Left kidney (tissue), 2 donors: ENCODE measurements around the gene GPR32. TPM values are rescaled to one million over a fixed set of nuclear protein-coding genes. Genes with fewer than 3 reads are reported as not detected.
"Not testable (repeated sequence)": the region's sequence is repeated elsewhere in the genome, so short reads cannot be mapped to it uniquely, and the experiment has no call there.

Experiments
- DNase-seq: peaks from one replicate; pipeline ENCODE4 v3.0.0-alpha.2; 2013
- polyA plus RNA-seq: library from polyadenylated mRNA; unstranded; fragments of 120-200 nt; gene quantifications from one replicate; pipeline ENCODE4 v1.2.1, GENCODE V29; 2013; ENCODE audit not compliant: insufficient read length

Gene GPR32
- polyA plus RNA-seq, 1 donor, result not detected

DNA sequence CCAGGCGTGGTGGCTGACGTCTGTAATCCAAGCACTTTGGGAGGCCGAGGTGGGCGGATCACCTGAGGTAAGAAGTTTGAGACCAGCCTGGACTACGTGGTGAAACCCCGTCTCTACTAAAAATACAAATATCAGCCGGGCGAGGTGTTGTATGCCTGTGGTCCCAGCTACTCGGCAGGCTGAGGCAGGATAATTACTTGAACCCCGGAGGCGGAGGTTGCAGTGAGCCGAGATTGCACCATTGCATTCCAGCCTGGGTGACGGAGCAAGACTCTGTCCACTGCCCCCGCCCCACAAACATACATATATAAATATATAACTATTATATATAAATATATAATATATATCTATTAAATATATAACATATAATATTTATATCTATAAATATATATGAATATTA, 23.1 kb upstream of the GPR32 start:
- DNase-seq, result not testable (repeated sequence)

DNA sequence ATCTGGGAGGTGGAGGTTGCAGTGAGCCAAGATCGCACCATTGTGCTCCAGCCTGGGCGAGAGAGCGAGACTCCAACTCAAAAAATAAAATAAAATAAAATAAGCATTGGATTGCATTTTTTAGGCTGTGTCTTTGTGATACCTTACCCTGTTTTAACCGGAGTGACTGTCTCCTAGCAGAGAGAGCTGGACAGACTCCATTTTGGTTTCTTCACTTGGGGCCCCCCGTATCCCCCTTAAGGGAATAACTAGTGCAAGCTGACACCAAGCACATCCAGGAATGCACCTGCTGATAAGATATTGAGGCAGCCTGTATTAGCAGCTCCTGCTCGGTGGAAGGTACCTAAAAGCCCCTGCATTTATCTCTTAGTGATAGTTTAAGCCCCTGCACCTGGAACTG, 20.8 kb upstream of the GPR32 start:
- DNase-seq, result no peak

DNA sequence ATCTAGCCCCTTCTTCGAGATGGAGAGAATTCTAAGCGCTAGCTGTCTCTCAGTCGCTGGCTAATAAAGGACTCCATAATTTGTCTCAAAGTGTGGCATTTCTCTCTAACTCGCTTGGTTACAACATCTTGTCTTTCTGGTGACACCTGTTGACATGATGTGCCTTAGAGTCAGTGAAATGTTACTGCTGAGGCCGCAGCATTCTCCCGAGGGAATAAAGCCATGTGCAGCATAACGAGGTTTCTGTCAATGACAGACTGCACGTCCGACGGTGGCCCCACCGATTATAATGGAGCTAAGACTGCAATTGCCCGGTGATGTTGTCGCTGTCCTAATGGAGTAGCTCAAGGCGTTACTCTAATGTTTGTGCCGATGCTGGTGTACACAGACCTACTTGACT, 20.3 kb upstream of the GPR32 start:
- no peak for DNase-seq

DNA sequence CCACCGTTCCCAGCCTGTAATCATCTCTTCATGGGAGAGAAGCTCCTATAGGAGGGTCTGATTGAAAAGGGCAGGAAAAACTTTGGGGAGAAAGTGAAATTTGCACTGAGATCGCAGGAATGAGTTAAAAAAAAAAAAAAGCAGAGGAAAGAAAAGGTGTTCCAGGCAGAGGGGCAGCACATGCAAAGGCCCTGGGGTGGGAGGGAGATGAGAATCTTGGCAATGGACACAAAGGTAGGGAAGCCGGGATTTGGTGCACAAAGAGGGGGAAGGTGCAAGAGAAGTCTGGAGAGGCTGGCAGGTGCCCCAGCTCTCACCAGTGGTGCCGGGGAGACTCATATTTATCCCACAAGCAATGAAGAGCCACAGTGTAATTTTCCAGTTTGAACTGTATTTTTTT, 16.4 kb upstream of the GPR32 start:
- DNase-seq, result no peak

DNA sequence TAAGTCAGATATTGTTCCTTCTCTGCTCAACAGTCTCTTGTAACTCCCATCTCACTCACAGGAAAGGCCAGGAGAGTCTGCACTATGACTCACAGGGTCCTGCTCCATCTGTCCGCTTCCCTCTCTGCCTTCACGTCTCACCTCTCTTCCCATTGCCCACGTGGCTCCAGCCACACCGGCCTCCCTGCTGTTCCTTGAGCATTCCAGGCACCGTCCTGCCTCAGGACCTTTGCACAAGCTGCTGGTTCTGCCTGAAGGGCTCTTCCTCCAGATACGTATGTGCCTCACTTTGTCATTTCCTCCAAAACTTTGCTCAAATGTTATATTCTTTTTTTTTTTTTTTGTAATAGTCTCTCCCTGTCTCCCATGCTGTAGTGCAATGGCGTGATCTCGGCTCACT, 14.0 kb upstream of the GPR32 start:
- not testable (repeated sequence) for DNase-seq

DNA sequence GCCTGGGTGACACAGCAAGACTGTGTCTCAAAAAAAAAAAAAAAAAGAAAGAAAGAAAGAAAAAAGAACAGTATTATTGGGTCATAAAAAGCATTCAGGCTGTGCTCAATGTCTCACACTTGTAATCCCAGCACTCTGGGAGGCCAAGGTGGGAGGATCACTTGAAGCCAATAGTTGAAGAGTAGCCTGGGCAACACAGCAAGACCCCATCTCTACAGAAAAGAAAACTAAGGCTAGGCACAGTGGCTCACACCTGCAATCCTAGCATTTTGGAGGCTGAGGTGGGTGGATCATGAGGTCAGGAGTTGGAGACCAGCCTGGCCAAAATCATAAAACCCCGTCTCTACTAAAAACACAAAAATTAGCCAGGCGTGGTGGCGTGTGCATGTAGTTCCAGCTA, 12.6 kb upstream of the GPR32 start:
- not testable (repeated sequence) for DNase-seq

DNA sequence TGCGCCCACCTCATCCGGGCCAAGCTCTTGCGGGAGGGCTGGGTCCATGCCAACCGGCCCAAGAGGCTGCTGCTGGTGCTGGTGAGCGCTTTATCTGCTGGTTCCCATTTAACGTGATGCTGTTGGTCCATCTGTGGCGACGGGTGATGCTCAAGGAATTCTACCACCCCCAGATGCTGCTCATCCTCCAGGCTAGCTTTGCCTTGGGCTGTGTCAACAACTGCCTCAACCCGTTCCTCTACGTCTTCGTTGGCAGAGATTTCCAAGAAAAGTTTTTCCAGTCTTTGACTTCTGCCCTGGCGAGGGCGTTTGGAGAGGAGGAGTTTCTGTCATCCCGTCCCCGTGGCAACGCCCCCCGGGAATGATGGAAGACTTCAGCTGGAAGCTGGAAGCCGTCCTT, 11.2 kb upstream of the GPR32 start:
- not testable (repeated sequence) for DNase-seq

DNA sequence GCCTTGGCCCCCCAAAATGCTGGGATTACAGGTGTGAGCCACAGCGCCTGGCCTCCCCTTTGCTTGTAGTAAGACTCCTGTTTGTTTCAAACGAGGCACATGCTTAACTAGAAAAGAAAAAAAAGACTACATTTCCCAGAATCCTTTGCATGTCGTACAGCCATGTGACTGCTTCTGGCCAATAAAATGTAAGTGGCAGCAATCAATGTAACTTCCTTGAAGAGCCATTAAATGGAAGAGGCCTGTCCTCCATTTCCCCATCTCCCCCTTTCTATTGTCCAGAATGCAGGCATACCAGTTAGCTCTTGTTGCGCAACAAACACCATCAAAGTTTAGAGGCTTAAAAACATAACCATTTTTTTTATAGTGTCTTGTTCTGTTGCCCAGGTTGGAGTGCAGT, 10.4 kb upstream of the GPR32 start:
- DNase-seq, result no peak

DNA sequence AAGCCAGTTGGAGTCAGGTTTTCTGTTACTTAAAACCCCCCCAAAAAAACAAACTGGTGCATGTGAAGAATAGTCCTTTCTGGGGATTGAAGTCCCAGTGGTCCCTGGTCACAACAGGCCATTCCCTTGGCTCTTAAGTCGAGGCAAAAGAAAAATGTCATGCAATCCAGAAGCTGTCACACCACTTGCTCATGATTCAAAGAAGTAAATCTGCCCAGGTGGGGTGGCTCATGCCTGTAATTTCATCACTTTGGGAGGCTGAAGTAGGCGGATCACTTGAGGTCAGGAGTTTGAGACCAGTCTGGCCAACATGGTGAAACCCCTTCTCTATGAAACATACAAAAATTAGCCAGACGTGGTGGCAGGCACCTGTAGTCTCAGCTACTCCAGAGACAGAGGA, 8.8 kb upstream of the GPR32 start:
- DNase-seq, result not testable (repeated sequence)

DNA sequence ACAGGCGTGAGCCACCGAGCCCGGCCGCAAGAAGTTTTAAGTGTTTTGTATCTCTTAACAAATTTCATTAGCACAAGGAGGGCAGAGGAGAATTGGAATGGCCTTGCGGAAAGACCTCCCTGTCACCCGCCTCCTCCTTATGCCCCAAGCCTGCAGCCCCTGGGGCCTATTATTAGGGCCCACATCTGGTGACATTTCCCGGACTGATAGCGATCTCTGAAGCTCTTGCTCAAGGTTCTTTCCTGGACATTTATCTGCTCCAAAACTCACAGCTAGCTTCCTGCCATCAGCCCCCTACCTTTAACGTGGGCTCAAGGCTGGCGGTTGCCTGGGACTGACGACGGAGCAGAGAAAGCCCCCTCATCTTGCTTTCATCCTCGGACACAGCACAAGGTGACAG, 6.7 kb upstream of the GPR32 start:
- not testable (repeated sequence) for DNase-seq

DNA sequence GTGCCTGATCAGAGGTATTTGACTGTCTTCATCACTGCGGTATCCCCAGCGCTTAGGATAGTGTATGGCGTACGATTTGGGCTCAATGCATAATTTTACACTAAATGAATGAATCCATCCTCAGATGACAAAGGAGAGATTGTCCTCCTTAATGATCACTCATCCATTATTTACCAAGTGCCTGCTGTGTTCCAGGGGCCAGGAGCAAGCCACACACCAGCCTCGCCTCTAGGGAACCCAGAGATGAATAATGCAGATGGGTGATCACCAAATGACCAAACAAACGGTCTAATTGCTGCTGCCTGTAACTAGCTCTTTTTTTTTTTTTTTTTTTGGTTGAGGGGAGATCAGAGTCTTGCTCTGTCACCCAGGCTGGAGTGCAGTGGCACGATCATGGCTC, 5.9 kb upstream of the GPR32 start:
- DNase-seq, result no peak

DNA sequence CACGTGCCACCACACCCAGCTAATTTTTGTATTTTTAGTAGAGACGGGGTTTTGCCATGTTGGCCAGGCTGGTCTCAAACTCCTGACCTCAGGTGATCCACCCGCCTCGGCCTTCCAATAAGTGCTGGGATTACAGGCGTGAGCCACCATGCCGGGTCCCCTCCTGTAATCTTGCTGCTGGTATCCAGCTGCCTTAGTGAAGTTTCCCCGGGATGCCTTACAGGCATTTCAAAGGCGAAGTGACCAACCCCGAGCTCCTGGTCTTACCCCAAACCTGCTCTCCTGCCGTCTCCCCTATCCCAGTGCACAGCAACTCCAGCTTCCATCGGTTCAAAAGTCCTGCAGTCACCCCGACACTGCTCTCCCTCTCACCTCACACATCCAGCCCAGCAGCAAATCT, 3.5 kb upstream of the GPR32 start:
- DNase-seq, result not testable (repeated sequence)

DNA sequence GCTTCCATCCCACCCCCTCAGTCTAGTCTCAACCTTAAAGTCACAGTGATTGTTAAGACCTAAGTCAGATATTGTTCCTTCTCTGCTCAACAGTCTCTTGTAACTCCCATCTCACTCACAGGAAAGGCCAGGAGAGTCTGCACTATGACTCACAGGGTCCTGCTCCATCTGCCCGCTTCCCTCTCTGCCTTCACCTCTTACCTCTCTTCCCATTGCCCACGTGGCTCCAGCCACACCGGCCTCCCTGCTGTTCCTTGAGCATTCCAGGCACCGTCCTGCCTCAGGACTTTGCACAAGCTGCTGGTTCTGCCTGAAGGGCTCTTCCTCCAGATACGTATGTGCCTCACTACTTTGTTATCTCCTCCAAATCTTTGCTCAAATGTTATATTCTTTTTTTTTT, 3.0 kb upstream of the GPR32 start:
- DNase-seq, result not testable (repeated sequence)

DNA sequence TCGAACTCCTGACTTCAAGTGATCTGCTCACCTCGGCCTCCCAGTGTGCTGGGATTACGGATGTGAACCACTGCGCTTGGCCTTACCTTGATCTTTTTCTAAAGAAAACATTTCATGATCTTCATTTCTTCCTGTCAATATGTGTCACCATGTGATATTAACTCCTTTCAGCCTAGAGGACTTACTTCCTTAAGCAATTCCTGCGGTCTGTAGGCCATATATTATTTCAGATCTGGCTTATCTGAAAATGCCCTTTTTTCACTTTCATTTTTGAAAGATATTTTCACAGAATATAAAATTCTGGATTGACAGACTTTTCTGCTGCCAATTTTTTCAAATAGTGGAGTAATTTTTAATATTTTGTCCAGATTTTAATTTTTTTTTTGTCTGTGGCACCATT, 2.0 kb upstream of the GPR32 start:
- no peak for DNase-seq

DNA sequence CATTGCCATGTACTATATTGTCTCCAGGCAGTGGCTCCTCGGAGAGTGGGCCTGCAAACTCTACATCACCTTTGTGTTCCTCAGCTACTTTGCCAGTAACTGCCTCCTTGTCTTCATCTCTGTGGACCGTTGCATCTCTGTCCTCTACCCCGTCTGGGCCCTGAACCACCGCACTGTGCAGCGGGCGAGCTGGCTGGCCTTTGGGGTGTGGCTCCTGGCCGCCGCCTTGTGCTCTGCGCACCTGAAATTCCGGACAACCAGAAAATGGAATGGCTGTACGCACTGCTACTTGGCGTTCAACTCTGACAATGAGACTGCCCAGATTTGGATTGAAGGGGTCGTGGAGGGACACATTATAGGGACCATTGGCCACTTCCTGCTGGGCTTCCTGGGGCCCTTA, 624 bp downstream of the GPR32 start:
- DNase-seq, result no peak

DNA sequence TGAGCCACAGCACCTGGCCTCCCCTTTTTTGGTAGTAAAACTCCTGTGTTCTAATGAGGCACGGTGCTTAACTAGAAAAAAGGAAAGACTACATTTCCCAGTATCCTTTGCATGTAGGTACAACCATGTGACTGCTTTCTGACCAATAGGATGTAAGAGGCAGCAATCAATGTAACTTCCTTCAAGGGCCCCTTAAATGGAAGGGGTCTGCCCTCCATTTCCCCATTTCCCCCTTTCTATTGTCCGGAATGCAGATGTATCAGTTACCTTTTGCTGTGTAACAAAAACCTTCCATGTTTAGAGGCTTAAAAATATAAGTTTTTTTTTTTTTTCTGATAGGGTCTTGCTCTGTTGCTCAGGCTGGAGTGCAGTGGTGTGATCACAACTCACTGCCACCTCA, 2.2 kb downstream of the GPR32 start:
- no peak for DNase-seq

DNA sequence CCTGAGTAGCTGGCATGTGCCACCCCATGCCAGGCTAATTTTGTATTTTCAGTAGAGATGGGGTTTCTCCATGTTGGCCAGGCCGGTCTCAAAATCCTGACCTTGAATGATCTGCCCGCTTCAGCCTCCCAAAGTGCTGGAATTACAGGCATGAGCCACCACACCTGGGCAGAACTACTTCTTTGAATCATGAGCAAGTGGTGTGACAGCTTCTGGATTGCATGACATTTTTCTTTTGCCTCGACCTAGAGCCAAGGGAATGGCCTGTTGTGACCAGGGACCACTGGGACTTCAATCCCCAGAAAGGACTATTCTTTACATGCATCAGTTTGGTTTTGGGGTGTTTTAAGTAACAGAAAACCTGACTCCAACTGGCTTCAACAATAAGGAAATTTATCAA, 2.6 kb downstream of the GPR32 start:
- DNase-seq, result not testable (repeated sequence)

DNA sequence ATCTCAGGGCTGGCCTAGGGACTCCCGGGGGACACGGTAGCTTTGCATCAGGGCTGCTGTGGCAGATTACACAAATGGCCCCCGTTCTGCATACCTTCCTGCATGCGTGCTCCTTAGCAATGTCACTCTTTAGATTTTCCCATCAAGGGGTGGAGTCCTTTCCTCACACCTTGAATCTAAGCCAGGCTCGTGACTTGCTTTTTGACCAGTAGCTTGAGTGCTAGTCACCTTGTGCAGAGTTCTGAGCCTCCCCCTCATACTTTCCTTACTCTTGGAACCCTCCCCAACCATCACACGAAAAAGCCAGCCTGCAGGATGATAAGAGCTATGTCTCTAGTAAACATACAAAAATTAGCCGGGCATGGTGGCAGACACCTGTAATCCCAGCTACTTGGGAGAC, 3.2 kb downstream of the GPR32 start:
- DNase-seq, result not testable (repeated sequence)

DNA sequence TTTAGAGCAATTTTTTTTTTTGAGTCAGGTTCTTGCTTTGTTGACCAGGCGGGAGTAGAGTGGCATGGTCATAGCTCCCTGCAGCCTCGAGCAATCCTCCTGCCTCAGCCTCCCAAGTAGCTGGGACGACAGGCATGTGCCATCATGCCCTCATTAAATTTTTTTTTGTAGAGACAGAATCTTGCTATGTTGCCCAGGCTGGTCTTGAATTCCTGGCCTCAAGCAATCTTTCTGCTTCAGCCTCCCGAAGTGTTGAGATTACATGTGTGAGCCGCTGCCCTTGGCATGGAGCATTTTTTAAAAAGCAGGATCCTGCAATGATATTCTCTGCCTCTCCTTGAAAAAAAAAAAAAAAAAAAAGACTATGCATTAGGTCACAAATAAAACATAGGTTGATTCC, 5.9 kb downstream of the GPR32 start:
- no peak for DNase-seq

DNA sequence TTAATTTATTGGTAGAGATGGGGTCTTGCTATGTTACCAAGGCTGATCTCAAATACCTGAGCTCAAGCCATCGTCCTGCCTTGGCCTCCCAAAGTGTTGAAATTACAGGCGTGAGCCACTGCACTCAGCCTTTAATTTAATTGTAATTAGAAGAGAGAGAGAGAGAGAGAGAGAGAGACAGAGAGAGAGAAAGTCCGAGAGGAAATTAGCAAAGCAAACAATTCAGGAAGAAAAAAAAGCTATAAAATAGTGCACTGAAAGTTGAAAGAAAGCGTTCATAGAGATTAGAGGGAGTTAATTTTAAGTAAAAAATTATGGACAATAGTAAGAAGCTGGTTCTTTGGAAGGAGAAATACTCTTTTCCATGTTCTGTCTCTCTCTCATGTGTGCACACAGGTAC, 7.0 kb downstream of the GPR32 start:
- DNase-seq, result no peak

DNA sequence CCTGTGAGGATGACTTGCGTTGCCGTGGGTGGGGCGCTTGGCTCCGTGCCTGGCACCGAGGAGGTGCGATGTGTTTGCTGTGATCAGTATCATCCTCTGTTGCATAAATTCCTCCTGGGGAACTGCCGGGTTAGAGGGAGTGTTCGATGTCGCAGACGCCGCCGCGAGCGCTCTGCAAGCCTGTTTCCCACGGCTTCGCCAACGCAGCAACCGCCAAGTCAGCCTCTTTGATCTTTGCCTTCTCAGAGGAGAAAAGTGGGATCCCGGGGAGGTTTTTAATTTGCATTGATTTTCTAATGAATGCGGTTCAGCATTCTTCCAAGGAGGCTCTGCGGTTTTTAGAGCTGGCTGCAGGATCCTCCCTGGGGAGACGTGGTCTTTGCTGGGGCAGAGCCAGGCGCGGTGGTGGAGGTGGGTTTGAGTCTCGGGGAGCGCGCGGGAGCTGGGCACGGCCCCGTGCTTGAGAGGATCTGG, 7.6 kb downstream of the GPR32 start:
- DNase-seq, result no peak

DNA sequence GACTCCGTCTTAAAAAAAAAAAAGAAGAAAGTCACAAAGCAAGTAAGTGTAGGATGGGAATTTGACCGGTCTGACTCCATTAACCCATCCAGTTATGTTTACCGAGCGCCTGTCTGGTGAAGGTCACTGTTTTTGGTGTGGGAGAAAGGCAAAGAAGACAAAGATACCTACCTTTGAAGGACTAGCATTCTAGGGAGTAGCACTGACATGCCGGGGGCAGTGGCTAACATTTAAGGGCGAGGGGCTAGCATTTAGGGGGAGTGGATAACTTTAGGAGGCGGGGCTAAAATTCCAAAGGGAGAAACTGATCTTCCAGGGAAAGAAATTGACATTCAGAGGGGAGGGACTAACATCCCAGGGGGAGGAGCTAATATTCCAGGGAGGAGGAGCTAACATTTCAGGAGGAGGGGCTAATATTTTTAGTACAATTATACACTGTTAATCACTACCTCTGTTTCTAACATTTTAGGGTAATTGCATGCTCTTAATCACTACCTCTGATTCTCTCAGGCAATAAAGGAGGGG, 8.7 kb downstream of the GPR32 start:
- no peak for DNase-seq

DNA sequence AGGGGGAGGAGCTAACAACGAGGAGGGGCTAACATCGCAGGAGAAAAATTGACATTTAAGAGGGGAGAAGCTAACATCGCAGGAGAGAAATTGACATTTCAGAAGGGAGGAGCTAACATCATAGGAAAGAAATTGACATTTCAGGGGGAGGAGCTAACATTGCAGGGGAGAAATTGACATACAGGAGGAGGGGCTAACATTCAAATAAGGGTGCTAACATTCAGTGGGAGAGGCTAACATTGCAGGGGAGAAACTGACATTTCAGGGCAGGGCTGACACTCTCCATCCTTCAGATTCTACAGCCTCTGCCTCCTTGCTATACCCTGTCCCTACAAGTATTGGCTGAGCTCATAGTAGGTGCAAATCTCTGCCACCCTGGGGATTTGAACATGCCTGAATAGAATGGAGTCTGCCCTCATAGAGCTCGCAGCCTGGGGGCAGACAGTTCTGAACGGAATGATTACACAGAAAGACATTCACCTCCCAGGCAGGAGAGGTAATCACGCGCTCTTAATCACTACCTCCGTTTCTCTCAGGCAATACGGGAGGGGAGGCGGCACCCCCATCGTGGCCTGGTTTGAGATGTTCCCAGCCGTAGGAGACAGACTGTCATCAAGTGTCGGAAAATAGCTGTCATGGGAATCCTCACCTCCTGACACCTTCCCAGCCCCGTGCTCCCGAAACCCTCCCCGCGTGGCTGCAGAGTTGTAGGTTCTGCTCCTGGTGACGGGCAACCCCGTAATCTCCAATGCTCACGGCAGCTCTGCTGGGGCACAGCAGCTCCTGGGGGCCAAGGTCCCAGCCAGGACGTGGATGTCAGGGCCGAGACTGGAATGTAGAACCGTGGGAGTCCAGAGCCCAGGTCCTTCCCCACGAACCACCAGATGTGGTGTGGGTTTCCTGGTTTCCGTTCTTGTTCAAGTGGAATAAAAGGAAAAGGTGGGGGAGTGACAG, 9.5 kb downstream of the GPR32 start:
- no peak for DNase-seq
